Activated effector memory CD4-positive, alpha-beta T cell treated with Interleukin-2 at 50 U/mL for 16 hours (primary cell): ENCODE results near the gene LRRC58.
"Not testable (repeated sequence)": the region's sequence is repeated elsewhere in the genome, so short reads cannot be mapped to it uniquely, and the experiment has no call there.

Source experiments
- DNase-seq: peaks from one replicate; pipeline ENCODE4 v3.0.0-alpha.2; 2020

LRRC58 gene

GRCh38 chr3:120348991-120349854 lies at the start of gene LRRC58:
Gene LRRC58 (minus strand): TSS chr3:120349354. CDS start chr3:120349243, 111 bp downstream.
- peak; percentile 86 for DNase-seq

- no peak for DNase-seq
Measured at GRCh38 chr3:120396469-120396868, 47.3 kb upstream of the LRRC58 start.

DNA sequence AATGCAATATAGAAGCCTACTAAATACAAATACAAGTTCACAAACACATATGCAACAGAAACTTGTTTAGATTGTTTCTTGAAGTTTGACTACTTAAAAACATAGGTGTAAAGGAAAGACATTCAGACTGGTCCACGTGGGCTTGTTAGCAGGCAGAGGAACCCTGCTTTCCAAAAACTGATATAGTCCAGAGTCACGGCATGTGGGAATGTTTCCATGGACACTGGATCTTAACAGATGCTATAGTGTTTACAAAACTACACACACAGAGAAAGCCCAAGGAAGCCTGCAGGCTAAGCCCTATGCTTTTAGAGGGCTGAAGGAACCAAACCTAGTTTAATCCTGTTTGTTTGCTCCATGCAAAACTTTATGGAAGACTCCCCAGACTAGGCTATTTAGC lies 45.2 kb upstream of the LRRC58 start:
- DNase-seq: no peak

GRCh38 chr3:120393761-120394160 lies 44.6 kb upstream of the LRRC58 start:
- no peak for DNase-seq

DNA sequence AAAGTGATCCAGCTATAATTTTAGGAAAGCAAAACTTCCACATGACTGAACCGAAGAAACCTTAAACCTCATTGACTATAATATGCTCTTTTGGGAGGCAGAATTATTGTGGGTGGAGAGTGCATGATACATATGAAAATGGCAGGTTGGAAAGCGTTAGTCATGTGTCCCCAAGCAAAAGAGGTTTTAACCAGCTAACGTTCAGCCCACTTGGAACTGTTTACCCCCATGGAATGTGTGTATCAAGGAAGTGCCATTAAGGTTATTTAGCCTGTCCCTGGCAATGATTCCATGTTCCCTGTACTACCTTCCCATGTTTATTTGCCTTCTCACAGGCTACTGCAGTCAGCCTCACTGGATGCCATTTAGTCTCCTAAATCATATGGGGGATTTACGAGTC lies 44.1 kb upstream of the LRRC58 start:
- DNase-seq: no peak

GRCh38 chr3:120382941-120383447 lies 33.8 kb upstream of the LRRC58 start:
- no peak for DNase-seq

DNA sequence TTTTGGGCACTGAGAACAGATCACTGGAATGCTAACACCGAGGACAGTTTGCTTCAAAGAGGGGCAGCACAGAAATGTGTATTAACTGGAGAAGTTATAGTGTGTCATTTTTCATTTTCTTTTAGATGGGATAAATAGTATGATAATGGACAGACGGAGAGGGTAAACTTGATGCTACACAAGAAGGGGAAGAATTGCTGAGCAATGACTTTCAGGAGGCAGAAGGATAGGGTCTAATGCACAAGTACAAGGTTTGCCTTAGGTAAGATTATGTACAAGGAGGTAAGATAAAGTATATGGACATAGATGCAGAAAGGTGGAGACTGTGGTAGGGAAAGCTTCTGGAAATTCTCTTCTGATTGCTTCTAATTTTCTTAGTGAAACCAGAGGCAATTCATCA lies 32.3 kb upstream of the LRRC58 start:
- no peak for DNase-seq

DNA sequence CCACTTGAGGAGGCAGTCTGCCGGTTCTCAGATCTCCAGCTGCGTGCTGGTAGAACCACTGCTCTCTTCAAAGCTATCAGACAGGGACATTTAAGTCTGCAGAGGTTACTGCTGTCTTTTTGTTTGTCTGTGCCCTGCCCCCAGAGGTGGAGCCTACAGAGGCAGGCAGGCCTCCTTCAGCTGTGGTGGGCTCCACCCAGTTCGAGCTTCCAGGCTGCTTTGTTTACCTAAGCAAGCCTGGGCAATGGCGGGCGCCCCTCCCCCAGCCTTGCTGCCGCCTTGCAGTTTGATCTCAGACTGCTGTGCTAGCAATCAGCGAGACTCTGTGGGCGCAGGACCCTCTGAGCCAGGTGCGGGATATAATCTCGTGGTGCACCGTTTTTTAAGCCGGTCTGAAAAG lies 28.8 kb upstream of the LRRC58 start:
- DNase-seq: not testable (repeated sequence)

- DNase-seq: no peak
Measured at GRCh38 chr3:120370463-120370862, 21.3 kb upstream of the LRRC58 start.

DNA sequence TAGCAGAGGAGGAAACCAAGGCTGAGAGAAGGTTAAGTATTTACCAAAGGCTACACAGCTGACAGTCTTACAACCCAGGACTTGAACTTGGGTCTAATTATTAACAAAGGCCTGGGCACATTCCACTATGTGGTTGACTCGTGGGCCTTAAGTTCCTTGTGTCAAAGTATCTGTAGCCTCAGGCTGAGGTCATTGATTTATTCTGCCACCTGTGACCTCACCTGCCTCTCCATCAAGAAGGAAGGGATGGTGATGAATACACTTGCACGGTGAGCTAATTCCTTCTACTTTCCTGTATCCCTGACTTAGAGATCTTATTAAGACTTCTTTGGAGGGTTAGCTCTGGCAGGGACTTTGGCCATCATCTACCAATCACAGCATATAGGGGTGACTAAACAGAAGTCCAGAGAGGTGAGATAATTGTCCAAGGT lies 19.9 kb upstream of the LRRC58 start:
- no peak for DNase-seq

GRCh38 chr3:120368172-120368571 lies 19.0 kb upstream of the LRRC58 start:
- no peak for DNase-seq

GRCh38 chr3:120364821-120365220 lies 15.7 kb upstream of the LRRC58 start:
- no peak for DNase-seq

- DNase-seq: no peak
Measured at GRCh38 chr3:120364101-120364500, 14.9 kb upstream of the LRRC58 start.

DNA sequence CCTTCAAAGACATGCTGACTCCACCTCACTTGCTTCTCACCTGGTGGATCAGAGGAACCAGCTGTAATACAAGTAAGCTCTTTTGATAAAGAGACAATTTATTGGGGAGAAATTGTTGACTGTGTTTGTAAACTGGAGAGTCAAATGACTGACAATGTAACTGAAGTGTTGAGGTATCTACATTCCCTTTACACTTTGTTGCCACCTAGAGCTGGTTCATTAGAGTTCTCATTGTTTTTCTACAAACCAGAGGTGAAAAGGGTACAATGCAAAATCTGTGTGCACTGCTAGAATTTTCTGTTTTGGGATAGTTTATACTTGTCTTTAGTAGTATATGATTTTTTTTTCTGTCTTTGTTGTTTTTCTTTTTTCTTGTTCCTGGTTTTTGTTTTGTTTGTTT lies 8.7 kb upstream of the LRRC58 start:
- no peak for DNase-seq

DNA sequence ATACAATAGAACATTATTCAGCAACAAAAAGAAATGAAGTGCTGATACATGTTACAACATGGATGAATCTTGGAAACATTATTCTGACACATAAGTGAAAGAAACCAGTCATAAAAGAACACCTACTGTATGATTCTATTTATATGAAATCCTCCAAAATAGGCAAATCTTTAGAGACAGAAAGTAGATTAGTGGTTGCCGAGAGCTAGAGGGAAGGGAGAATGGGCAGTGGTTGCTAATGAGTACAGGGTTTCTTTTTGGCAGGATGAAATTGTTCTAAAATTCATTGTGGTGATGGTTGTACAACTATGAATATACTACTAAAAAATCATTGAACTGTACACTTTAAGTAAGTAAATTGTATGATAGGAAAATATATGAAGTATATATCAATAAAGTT lies 6.3 kb upstream of the LRRC58 start:
- DNase-seq: no peak

DNA sequence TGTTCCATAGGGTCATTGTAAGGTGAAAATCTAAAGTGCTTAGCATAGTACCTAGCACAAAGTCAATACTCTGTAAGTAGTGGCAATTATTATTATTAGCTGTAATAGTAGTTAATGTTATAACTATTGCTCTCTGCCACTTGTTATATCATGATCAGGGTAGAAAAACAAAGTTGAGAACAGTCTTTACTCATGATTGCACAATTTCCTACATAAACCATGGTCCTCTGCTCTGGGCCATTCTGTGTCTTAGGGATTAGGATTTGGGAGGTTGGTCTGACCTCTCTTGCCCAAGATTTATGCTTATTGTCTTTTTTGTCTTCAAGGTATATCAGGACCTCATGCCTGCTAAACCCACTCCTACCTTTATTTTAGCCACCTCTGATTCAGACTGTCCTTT lies 4.3 kb upstream of the LRRC58 start:
- no peak for DNase-seq

GRCh38 chr3:120352017-120352416 lies 2.9 kb upstream of the LRRC58 start:
- no peak for DNase-seq

DNA sequence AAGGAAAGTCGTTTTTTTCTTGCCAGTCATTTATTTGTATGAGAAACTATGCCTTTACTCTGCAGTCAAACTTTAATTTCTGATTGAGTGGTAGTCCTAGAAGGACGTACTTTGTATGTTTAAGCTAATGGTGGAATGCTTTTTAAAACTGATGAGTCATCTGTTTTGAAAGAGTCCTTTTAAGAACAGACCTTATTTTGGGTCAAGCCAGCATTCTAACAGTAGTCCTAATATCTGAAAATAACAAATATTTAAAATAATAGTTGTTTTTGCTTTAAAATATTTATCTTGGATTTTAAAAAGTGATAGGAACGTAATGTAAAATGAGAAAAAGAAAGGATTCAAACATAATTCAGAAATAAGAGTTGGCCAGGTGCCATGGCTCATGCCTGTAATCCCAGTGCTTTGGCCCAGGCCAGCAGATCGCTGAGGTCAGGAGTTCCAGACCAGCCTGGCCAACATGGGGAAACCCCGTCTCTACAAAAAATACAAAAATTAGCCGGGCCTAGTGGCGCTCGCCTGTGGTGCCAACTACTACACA lies 1.3 kb upstream of the LRRC58 start:
- DNase-seq: no peak

GRCh38 chr3:120349855-120350125 lies 636 bp upstream of the LRRC58 start:
- no peak for DNase-seq

DNA sequence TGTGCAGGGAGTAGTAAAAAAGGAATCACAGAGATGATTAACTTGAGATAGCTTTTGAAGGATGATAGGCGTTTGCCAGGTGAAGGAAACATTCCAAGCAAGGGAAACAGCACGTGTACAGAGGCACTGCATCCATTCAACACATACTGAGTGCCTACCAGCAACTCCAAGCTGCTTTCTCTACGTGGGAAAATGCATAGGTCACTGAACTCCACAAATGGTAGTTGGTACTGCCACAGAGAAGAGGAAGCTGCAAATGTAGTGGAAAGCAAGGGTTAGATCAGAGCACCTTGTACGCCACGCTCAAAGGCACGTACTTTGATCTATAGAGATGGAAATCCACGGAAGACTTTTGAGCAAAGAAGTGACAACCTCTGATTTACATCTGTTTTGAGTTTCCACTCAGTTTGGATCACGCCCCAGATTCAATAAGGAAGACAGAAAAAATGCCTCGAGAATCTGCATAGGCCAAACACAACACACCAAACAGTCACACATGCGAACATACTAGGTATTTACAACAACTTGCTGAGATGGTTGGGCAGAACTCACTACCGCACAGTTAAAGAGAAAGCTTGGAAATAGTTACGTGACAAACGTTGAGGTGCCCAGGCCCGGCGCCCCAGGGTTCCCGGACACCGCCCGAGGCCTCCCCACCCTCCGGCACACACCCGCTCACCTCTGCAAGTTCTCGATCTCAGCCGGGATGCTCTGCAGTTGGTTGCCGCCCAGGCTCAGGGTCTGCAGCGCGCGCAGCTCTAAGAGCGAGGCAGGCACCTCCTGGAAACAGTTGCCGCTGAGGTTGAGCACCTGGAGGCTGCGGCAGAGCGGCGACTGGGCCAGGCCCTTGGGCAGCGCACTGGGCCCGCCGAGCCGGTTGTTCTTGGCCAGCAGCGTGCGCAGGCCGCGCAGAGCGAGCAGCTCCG lies 826 bp downstream of the LRRC58 start:
- DNase-seq: peak; percentile 60

- DNase-seq: no peak
Measured at GRCh38 chr3:120344349-120344748, 4.8 kb downstream of the LRRC58 start.

DNA sequence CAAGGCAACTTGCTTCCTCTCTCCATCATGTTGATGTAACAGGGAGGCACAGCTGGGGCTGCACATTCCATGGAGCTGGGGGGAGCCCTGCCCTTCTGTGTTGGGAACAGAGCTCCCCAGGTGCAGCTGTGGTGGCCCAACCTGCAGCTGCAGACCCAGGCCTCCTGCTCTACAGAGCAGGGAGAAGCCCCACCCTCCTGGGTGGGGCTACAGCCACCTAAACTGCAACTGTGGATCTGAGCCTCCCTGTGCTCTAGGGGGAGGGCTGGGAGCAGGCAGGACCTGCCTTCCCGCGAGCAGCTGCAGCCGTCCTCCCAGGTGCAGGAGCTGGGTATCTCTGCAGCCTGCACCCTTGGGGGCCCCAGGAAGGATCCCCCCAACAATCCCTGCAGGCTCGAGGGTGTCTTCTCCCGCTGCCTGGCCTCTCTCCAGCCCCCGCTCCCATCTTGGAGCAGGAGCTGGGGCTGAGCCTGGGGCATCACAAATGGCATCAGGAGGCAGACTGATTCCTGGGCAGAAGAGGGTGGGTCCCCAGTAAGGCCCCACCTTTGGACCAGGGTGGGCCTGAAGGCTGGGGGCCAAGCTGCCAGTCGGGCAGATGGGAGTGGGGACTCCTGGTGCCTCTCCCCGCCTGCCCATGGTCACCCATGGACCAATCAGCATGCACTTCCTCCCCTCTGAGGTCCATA lies 7.4 kb downstream of the LRRC58 start:
- DNase-seq: no peak

DNA sequence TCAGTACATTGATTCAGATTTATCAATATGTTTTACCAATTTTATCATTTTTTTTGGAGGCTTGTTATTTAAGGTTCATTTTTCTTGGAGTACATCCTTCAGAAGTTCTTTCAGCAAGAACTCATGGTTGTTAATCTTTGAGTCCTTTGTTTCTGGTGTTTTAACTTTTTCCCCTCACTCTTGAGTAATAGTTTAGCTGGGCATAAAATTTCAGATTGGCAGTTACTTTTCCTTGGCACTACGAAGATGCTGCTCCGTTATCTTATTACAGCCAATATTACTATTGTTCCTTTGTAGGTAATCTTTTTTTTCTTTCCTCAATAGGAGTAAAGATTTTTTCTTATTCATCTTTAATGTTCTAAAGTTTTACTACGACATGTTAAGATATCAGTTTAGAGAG lies 9.8 kb downstream of the LRRC58 start:
- DNase-seq: no peak
